Brain microvascular endothelial cell (primary cell): ENCODE data around the gene CCDC89.
"Not testable (repeated sequence)": the region's sequence is repeated elsewhere in the genome, so short reads cannot be mapped to it uniquely, and the experiment has no call there.

ENCODE experiments used
- DNase-seq: peaks from one replicate; pipeline ENCODE4 v3.0.0-alpha.2; 2020
- H3K27ac ChIP-seq: fragments of 250-450 bp; sonication (Bioruptor Pico); 2 replicates; pipeline ENCODE4 v1.5.1; 2020; ENCODE audit warnings: mild to moderate bottlenecking, moderate library complexity
- H3K27me3 ChIP-seq: fragments of 250-450 bp; sonication (Bioruptor Pico); replicated peaks from 2 replicates; pipeline ENCODE4 v1.5.1; 2020; ENCODE audit warnings: mild to moderate bottlenecking
- H3K36me3 ChIP-seq: fragments of 250-450 bp; sonication (Bioruptor Pico); replicated peaks from 2 replicates; pipeline ENCODE4 v1.5.1; 2020; ENCODE audit warnings: mild to moderate bottlenecking
- H3K4me3 ChIP-seq: 2 replicates; pipeline ENCODE4 v1.5.1; 2011; ENCODE audit warnings: low read depth, mild to moderate bottlenecking, control low read depth, low read length, moderate library complexity
- in situ Hi-C: cut with HindIII; loops from 2 replicates; pipeline ENCODE4 v1.10.0; 2017; ENCODE audit warnings: low sequenced_read_pairs, low pct_ligation_motif_present
- TF ChIP-seq, protein P1 (sequence below): IDR thresholded peaks from 2 replicates; pipeline ENCODE4 v1.5.1; 2011; ENCODE audit warnings: low read depth, mild to moderate bottlenecking, moderate library complexity, low read length, control low read depth, inconsistent platforms; ENCODE audit errors: missing control alignments

Gene CCDC89

DNA sequence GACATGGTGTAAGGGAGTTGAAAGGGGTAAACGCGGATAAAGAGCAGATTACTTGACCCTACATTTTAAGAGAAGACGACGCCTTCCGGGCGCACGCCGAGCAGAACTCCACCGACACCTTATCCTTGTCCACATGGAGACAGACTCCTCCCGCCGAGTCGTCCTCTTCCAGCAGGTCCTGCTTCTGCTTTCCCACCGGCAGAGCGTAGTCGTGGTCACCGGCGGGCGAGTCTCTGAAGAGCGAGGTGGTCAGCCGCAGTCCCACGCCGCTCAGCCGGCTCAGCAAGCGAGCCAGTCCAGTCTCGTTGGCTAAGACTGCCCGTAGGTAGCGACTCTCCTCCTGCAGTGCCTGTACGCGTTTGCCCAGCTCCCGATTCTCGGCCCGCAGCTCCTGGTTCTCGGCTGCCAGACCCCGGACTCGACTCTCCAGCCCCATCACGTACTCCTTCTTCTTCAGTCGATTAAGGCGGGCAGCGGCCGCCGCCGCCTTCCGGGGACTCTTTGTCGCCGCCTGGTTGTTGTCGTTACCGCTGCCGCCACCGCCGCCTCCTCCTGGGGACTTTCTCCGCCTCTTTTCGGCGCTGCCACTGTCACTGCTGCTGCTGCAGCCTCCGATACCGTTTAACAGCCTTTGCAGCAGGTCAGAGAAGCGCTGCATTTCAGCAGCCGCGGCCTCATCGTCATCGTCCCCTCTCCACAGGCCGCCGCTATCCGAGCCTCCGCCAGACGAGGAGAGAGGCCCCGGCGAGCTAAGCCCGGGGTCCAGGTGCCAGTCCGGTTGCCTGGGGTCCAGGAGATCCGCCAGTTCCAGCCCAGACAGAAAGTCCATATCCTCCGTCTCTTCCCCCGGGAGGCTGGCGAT, 22.0 kb downstream of the CCDC89 start:
- peak; percentile 34 for DNase-seq
- H3K27me3 ChIP-seq, result no peaks in the 10 kb centered on the region
- peak overlapping the region; percentile 97 for H3K4me3 ChIP-seq
- peak overlapping the region; percentile 93 for H3K27ac ChIP-seq
- H3K36me3 ChIP-seq, result no peaks in the 10 kb centered on the region
- in situ Hi-C loops, result no loop called here
- TF ChIP-seq, protein P1, sequence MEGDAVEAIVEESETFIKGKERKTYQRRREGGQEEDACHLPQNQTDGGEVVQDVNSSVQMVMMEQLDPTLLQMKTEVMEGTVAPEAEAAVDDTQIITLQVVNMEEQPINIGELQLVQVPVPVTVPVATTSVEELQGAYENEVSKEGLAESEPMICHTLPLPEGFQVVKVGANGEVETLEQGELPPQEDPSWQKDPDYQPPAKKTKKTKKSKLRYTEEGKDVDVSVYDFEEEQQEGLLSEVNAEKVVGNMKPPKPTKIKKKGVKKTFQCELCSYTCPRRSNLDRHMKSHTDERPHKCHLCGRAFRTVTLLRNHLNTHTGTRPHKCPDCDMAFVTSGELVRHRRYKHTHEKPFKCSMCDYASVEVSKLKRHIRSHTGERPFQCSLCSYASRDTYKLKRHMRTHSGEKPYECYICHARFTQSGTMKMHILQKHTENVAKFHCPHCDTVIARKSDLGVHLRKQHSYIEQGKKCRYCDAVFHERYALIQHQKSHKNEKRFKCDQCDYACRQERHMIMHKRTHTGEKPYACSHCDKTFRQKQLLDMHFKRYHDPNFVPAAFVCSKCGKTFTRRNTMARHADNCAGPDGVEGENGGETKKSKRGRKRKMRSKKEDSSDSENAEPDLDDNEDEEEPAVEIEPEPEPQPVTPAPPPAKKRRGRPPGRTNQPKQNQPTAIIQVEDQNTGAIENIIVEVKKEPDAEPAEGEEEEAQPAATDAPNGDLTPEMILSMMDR, result peak; percentile 63

DNA sequence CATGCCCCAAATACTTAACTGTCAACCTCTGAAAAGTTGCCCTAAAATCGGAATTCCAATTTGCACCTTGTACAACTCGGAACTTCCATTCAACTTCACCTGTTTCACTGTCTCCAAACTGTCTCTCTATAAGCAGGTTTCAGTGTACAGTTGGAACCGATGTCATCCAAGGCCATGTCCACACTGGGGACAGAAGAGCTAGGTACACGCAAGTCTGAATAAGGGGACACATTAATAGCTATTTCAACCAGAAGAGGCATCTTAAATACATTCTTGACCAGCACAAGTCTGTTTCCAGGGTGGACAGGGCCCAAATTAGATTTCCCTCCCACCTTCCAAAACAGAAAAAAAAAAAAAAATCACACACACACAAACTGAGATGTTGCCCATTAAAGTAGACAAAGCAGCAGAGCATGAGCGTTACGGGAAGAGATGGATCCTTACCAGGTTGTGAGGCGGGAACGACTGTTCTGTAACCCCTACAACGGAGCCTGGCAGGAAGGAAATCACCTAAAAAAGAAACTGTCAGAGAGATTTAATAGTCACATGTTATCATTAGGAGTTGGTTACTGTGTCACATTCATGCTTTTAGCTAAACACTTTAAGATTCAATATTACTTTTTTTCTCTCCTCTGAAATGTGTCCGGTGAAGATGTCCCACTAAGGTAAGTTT, 22.8 kb downstream of the CCDC89 start:
- H3K4me3 ChIP-seq, result peak overlapping the region; percentile 97
- no peak overlapping the region for H3K27ac ChIP-seq
- H3K27me3 ChIP-seq, result no peaks in the 10 kb centered on the region
- in situ Hi-C loops, result no loop called here
- peaks cover 4% of the 10 kb centered on the region for H3K36me3 ChIP-seq
- TF ChIP-seq, protein P1, result no peak
- DNase-seq, result no peak

DNA sequence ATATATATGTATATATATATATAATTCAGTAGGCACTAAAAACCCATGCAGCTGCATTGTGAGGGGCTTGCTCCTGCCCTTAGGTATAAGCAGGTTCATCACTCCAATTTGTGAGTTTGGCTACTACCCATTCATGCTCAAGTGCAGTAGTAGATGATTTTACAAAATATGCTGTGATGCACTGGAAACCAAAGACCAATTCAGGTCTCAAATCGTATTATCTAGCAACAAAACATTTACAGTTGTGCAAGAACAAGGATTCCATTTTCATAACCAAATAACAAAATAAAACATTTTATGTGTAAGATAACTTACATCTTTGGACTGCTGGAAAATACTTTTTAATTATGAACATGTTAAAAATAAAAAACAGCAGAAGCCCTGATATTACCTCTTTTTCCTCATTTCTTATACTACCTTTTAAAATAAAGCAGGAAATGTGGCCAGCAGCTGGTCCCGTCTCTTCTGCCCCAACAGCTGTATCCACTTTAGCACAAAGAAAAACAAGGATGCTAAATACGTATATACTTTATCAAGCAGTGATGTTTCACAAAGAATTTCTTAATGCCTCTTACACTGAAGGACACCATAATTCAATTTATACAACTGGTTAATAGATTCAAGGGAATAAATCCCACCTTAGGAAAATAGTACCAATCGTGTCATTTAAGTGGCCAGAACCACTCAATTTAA, 23.9 kb downstream of the CCDC89 start:
- TF ChIP-seq, protein P1, result no peak
- DNase-seq, result no peak
- Histone ChIP-seq H3K27me3 (no peaks in the 10 kb centered on the region), H3K4me3 (peak overlapping the region; percentile 97), H3K27ac (no peak overlapping the region), H3K36me3 (peaks cover 6% of the 10 kb centered on the region)
- in situ Hi-C loops, result no loop called here

DNA sequence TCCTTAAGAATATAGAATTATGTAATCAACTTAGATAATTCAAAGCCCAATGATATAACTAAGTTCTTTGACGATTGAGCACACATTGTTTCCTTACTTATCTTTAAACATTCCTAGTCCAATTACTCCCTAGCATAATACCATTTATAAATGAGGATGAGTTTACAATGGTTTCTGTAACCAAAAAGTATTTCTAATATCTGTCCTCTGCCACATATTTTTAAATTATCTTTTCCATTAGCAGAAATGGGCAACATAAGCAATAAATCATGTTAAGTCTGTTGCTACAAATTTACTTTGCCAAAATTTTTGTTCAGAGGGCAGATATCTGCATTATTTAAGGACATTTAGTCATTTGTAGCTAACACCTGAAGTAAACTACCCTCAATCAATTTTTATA, 27.8 kb downstream of the CCDC89 start:
- no peak for DNase-seq
- no peak overlapping the region for H3K4me3 ChIP-seq
- no peak overlapping the region for H3K27ac ChIP-seq
- TF ChIP-seq, protein P1, result no peak
- no peaks in the 10 kb centered on the region for H3K27me3 ChIP-seq
- H3K36me3 ChIP-seq, result peaks cover 15% of the 10 kb centered on the region
- in situ Hi-C loops, result no loop called here

DNA sequence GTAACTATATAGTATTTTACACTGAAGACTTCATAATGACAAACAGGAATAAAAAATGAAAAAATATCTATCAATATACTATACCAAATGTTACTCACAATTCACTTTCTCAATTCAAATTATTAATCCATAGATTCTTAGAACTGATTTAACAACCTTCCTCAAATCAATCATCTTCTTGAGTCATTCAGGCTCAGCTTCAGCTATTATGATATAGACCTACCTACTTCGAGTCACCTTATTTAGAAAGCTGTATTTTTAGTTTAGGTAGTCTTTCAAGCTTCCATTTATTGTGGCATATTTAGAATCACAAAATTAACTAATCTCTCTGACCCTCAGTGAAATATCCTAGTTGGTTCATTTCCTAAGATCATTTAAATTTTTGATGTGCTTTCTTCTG, 29.2 kb downstream of the CCDC89 start:
- TF ChIP-seq, protein P1, result no peak
- H3K27me3 ChIP-seq, result no peaks in the 10 kb centered on the region

DNA sequence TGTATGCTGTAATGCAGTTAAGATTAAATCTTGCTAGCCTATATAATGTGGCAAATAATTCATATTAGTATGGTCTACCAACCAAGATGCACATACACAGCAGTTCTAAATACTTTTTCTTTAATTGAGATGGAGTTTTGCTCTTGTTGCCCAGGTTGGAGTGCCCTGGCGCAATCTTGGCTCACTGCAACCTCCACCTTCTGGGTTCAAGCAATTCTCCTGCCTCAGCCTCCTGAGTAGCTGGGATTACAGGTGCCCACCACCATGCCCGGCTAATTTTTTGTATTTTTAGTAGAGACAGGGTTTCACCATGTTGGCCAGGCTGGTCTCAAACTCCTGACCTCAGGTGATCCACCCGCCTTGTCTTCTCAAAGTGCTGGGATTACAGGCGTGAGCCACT, 31.7 kb downstream of the CCDC89 start:
- H3K4me3 ChIP-seq, in situ Hi-C loops, DNase-seq, H3K27ac ChIP-seq, H3K27me3 ChIP-seq: not testable (repeated sequence)
- peaks cover 15% of the 10 kb centered on the region for H3K36me3 ChIP-seq

More for the DNA sequence above, 29.2 kb downstream of the CCDC89 start:
- DNase-seq, result no peak
- H3K4me3 ChIP-seq, result no peak overlapping the region
- in situ Hi-C loops, result no loop called here
- H3K36me3 ChIP-seq, result peaks cover 15% of the 10 kb centered on the region
- no peak overlapping the region for H3K27ac ChIP-seq
